Ishikawa (cell line): ENCODE data around the gene LRRC30.

Source experiments
- CREB1 ChIP-seq: IDR thresholded peaks from 2 replicates; pipeline ENCODE4 v1.6.1; 2012; ENCODE audit warnings: low read depth
- EGR1 ChIP-seq: IDR thresholded peaks from 2 replicates; pipeline ENCODE4 v1.6.1; 2012
- EP300 ChIP-seq: IDR thresholded peaks from 2 replicates; pipeline ENCODE4 v1.6.1; 2012; ENCODE audit warnings: borderline replicate concordance
- FOXM1 ChIP-seq: IDR thresholded peaks from 2 replicates; pipeline ENCODE4 v1.6.1; 2012; ENCODE audit warnings: low read depth, borderline replicate concordance
- MAX ChIP-seq: IDR thresholded peaks from 2 replicates; pipeline ENCODE4 v1.6.1; 2012
- NFIC ChIP-seq: IDR thresholded peaks from 2 replicates; pipeline ENCODE4 v1.6.1; 2012
- RAD21 ChIP-seq: IDR thresholded peaks from 2 replicates; pipeline ENCODE4 v1.6.1; 2012; ENCODE audit warnings: low read depth
- TAF1 ChIP-seq: IDR thresholded peaks from 2 replicates; pipeline ENCODE4 v1.6.1; 2012; ENCODE audit warnings: low read depth, mild to moderate bottlenecking
- TCF12 ChIP-seq: IDR thresholded peaks from 2 replicates; pipeline ENCODE4 v1.6.1; 2012; ENCODE audit warnings: low read depth
- TEAD4 ChIP-seq: IDR thresholded peaks from 2 replicates; pipeline ENCODE4 v1.6.1; 2012
- ZBTB7A ChIP-seq: IDR thresholded peaks from 2 replicates; pipeline ENCODE4 v1.6.1; 2012; ENCODE audit warnings: low read depth
- TF ChIP-seq, protein P1 (sequence below): IDR thresholded peaks from 2 replicates; pipeline ENCODE4 v1.6.1; 2012

GRCh38 chr18:7195266-7195665 is 35.6 kb upstream of the LRRC30 start:
- TF ChIP-seq TAF1: no peak
- no peak for TF ChIP-seq CREB1
- TF ChIP-seq ZBTB7A: no peak
- TF ChIP-seq RAD21: no peak
- no peak for TF ChIP-seq EP300
- TF ChIP-seq EGR1: no peak
- TF ChIP-seq TCF12: no peak
- no peak for TF ChIP-seq NFIC
- no peak for TF ChIP-seq MAX
- TF ChIP-seq TEAD4: no peak
- TF ChIP-seq, protein P1, sequence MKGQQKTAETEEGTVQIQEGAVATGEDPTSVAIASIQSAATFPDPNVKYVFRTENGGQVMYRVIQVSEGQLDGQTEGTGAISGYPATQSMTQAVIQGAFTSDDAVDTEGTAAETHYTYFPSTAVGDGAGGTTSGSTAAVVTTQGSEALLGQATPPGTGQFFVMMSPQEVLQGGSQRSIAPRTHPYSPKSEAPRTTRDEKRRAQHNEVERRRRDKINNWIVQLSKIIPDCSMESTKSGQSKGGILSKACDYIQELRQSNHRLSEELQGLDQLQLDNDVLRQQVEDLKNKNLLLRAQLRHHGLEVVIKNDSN: no peak
- no peak for TF ChIP-seq FOXM1
